Endodermal cell (in vitro differentiated cells): ENCODE data around the gene IFNA10. TPM values are rescaled to one million over a fixed set of nuclear protein-coding genes. Genes with fewer than 3 reads are reported as not detected.
"Not testable (repeated sequence)": the region's sequence is repeated elsewhere in the genome, so short reads cannot be mapped to it uniquely, and the experiment has no call there.

Source experiments
- DNase-seq: peaks from one replicate; pipeline ENCODE4 v3.0.0-alpha.2; 2017
- H3K27ac ChIP-seq: 2 replicates; pipeline ENCODE4 v1.5.1; 2013; ENCODE audit warnings: mild to moderate bottlenecking, low read depth, low read length, moderate library complexity
- H3K27me3 ChIP-seq: 2 replicates; pipeline ENCODE4 v1.6.1; 2013; ENCODE audit warnings: mild to moderate bottlenecking, low read length, moderate library complexity; ENCODE audit not compliant: insufficient read depth, control insufficient read depth, poor library complexity, severe bottlenecking
- H3K36me3 ChIP-seq: 2 replicates; pipeline ENCODE4 v1.7.0; 2013; ENCODE audit warnings: mild to moderate bottlenecking, low read length, moderate library complexity; ENCODE audit not compliant: control insufficient read depth, insufficient read depth
- H3K4me1 ChIP-seq: one replicate; pipeline ENCODE4 v1.7.0; 2013; ENCODE audit warnings: low read length; ENCODE audit not compliant: control insufficient read depth, insufficient read depth
- H3K4me3 ChIP-seq: 2 replicates; pipeline ENCODE4 v1.5.1; 2013; ENCODE audit warnings: mild to moderate bottlenecking, low read length, moderate library complexity
- H3K9ac ChIP-seq: 2 replicates; pipeline ENCODE4 v1.6.1; 2013; ENCODE audit warnings: mild to moderate bottlenecking, low read length, moderate library complexity; ENCODE audit not compliant: poor library complexity, severe bottlenecking; ENCODE audit errors: extremely low read depth
- H3K9me3 ChIP-seq: 2 replicates; pipeline ENCODE4 v1.6.1; 2013; ENCODE audit warnings: mild to moderate bottlenecking, low read length, moderate library complexity; ENCODE audit not compliant: control insufficient read depth
- H3K27ac Mint-ChIP-seq: 2 replicates; pipeline ENCODE4 v1.8.0; 2020; ENCODE audit warnings: mixed read lengths
- H3K27me3 Mint-ChIP-seq: 2 replicates; pipeline ENCODE4 v1.8.0; 2021; ENCODE audit warnings: mild to moderate bottlenecking, mixed read lengths; ENCODE audit not compliant: insufficient read depth
- H3K36me3 Mint-ChIP-seq: 2 replicates; pipeline ENCODE4 v1.8.0; 2020; ENCODE audit warnings: low read depth, mixed read lengths
- H3K4me1 Mint-ChIP-seq: 2 replicates; pipeline ENCODE4 v1.8.0; 2020; ENCODE audit warnings: mixed read lengths
- H3K4me3 Mint-ChIP-seq: 2 replicates; pipeline ENCODE4 v1.8.0; 2020; ENCODE audit warnings: mild to moderate bottlenecking, moderate library complexity, mixed read lengths
- H3K9me3 Mint-ChIP-seq: 2 replicates; pipeline ENCODE4 v1.8.0; 2020; ENCODE audit warnings: mild to moderate bottlenecking, mixed read lengths
- WGBS, 2 experiments: methylation state at CpG; one replicate each; pipeline versions ENCODE4 v1.1.5 to v1.1.7; 2013; ENCODE audit warnings: missing lambda C conversion rate in 2 of 2, mixed read lengths in 1 of 2; ENCODE audit not compliant: insufficient coverage in 1 of 2, insufficient read length in 1 of 2; 5-methylcytosine and 5-hydroxymethylcytosine counted together
- total RNA-seq, 2 donors: library from RNA; stranded (reverse); fragmentation: NEBNext Ultra II Directional in 1 of 2; extraction: Animal tissue kit (Norgen Biotek cat#: 25700) in 1 of 2; gene quantifications; 2 replicates in 1 of 2; 3 replicates in 1 of 2; pipeline ENCODE4 v1.2.1, GENCODE V29; 2021
- TF ChIP-seq, protein P1 (sequence below): fragments of 200-600 bp; sonication (generic); conservative IDR thresholded peaks from 2 replicates; pipeline ENCODE4 v1.5.0; 2021; ENCODE audit warnings: antibody characterized with exemption, mild to moderate bottlenecking

IFNA10 gene
- total RNA-seq, 2 donors from 2014 or later, result not detected

- peaks cover 2% of the 10 kb centered on the region for H3K9me3 Mint-ChIP-seq
- TF ChIP-seq, protein P1, sequence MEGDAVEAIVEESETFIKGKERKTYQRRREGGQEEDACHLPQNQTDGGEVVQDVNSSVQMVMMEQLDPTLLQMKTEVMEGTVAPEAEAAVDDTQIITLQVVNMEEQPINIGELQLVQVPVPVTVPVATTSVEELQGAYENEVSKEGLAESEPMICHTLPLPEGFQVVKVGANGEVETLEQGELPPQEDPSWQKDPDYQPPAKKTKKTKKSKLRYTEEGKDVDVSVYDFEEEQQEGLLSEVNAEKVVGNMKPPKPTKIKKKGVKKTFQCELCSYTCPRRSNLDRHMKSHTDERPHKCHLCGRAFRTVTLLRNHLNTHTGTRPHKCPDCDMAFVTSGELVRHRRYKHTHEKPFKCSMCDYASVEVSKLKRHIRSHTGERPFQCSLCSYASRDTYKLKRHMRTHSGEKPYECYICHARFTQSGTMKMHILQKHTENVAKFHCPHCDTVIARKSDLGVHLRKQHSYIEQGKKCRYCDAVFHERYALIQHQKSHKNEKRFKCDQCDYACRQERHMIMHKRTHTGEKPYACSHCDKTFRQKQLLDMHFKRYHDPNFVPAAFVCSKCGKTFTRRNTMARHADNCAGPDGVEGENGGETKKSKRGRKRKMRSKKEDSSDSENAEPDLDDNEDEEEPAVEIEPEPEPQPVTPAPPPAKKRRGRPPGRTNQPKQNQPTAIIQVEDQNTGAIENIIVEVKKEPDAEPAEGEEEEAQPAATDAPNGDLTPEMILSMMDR, result no peak
- no peaks in the 10 kb centered on the region for H3K36me3 Mint-ChIP-seq
- H3K4me3 Mint-ChIP-seq, result no peak overlapping the region
- Histone ChIP-seq H3K4me3 (no peak overlapping the region), H3K27me3 (no peaks in the 10 kb centered on the region), H3K9ac (no peak overlapping the region), H3K36me3 (no peaks in the 10 kb centered on the region), H3K4me1 (no peaks in the 10 kb centered on the region), H3K9me3 (no peaks in the 10 kb centered on the region), H3K27ac (no peak overlapping the region)
- DNase-seq, result no peak
- no peak overlapping the region for H3K27ac Mint-ChIP-seq
- H3K27me3 Mint-ChIP-seq, result peaks cover 19% of the 10 kb centered on the region
- no peaks in the 10 kb centered on the region for H3K4me1 Mint-ChIP-seq
Observed at GRCh38 chr9:21205204-21205603, 1.7 kb downstream of the IFNA10 start.

DNA sequence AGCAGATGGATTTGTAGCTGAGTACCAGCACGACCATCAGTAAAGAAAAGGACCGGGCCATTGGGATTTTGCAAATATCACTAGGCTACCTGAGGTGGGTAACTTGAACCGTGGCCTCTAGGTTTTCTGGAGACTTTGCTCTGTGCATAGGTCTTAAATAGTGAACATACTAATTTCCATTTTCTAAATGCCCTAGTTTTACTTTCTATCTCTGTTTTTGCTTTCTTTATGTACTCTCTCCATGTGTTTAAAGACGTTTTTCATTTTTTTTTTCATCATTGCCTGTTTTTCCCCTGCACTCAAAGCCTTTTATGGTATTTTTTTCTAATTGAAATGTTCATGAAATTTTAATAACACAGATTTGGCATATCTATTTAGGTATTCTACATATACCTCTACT is 4.8 kb downstream of the IFNA10 start, which contains the start of gene IFNA7:
Gene IFNA7 (minus strand): TSS at position 101 of the 400 bp plus-strand sequence. CDS start 40 bp downstream, at position 61.
- H3K27me3 ChIP-seq, H3K9me3 Mint-ChIP-seq, H3K4me3 Mint-ChIP-seq, H3K36me3 Mint-ChIP-seq, H3K9me3 ChIP-seq, H3K9ac ChIP-seq, DNase-seq, H3K27ac ChIP-seq, H3K4me1 ChIP-seq, H3K4me1 Mint-ChIP-seq, H3K4me3 ChIP-seq, H3K36me3 ChIP-seq, H3K27ac Mint-ChIP-seq: not testable (repeated sequence)
- 69% methylated on average over 2 to 4 of the region's 4 CpGs for WGBS, 2 experiments
- peaks cover 24% of the 10 kb centered on the region for H3K27me3 Mint-ChIP-seq

DNA sequence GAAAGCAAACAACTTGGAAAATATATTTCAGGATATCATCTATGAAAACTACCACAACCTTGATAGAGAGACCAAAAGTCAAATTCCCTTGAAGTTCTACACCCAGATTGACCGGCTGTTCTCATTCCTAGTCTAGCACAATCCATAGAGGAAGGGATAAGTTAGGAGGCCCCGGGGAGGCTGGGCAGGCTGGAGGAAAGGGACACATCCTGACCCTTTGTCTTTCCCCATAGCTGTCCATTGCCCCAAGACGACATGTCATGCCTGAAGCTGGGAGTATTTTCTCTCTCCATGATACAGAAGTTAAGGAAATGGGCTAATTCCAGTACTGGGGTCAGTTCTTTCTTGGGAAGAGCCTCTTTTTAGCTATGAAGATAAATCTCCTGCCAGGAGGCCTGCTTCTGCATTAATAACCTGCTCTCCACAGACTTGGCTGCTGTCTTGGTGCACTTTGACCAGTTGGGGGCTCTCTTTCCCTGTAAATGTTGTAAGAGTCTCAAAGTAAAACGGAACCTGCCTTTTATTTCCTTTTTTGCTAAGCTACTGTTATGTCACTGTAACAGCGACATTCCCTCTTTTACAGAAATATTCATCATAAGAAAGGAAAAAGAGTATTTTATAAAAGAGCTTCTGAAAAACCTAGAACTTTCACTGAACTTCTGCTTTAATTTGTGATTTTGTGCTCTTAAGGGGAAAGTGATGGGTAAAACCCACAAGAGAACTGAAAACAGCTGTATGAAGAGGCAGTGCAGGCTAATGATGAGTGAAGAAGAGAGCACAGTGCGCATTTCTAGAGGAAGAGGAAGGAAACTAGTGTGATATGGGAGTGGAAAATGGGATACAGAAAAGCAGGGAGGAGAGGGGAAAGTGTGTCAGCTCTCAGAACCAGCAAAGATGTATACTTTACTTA is 11.8 kb downstream of the IFNA10 start:
- not testable (repeated sequence) for H3K4me1 Mint-ChIP-seq, H3K9me3 ChIP-seq, H3K9ac ChIP-seq, H3K36me3 Mint-ChIP-seq, H3K27ac Mint-ChIP-seq, H3K4me3 Mint-ChIP-seq, H3K27me3 ChIP-seq, H3K36me3 ChIP-seq, H3K4me1 ChIP-seq, DNase-seq, H3K9me3 Mint-ChIP-seq, H3K4me3 ChIP-seq, H3K27ac ChIP-seq
- WGBS, 2 experiments, result 51 to 67% methylated on average over 1 to 6 of the region's 6 CpGs
- peaks cover 25% of the 10 kb centered on the region for H3K27me3 Mint-ChIP-seq
- TF ChIP-seq, protein P1, result peak; percentile 81

DNA sequence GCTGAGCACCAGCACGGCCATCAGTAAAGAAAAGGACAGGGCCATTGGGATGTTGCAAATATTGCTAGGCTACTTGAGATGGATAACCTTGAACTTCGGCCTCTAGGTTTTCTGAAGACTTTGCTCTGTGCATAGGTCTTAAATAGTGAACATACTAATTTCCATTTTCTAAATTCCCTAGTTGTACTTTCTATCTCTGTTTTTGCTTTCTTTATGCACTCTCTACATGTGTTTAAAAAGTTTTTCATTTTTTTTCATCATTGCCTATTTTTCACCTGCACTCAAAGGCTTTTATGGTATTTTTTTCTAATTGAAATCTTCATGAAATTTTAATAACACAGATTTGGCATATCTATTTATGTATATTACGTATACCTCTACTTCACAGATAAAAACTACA is 19.5 kb downstream of the IFNA10 start, which contains the start of gene IFNA4:
Gene IFNA4 (minus strand): TSS at position 101 of the 400 bp plus-strand sequence. CDS start 56 bp downstream, at position 45.
- not testable (repeated sequence) for H3K36me3 Mint-ChIP-seq, DNase-seq, H3K4me1 ChIP-seq, H3K9ac ChIP-seq, H3K4me1 Mint-ChIP-seq, H3K27ac Mint-ChIP-seq, H3K27me3 ChIP-seq, H3K4me3 Mint-ChIP-seq, H3K4me3 ChIP-seq, H3K9me3 Mint-ChIP-seq, H3K9me3 ChIP-seq, H3K36me3 ChIP-seq, H3K27ac ChIP-seq
- peaks cover 13% of the 10 kb centered on the region for H3K27me3 Mint-ChIP-seq
- WGBS, 2 experiments, result 80% methylated on average over 1 of the region's 3 CpGs; no CpG with 5 or more reads in 1 of the 2 experiments
